Muscle of leg (tissue), 11 donors: ENCODE data around the gene PPP1R2. TPM values are rescaled to one million over a fixed set of nuclear protein-coding genes. Genes with fewer than 3 reads are reported as not detected.

Source experiments
- DNase-seq: peaks from one replicate; pipeline ENCODE4 v3.0.0; 2013
- H3K27ac ChIP-seq: one replicate; pipeline ENCODE4 v1.5.1; 2013; ENCODE audit warnings: mild to moderate bottlenecking, low read length, control low read depth
- H3K27me3 ChIP-seq: one replicate; pipeline ENCODE4 v1.6.1; 2013; ENCODE audit warnings: low read length; ENCODE audit not compliant: control insufficient read depth, insufficient read depth
- H3K36me3 ChIP-seq: one replicate; pipeline ENCODE4 v1.6.1; 2013; ENCODE audit warnings: low read length; ENCODE audit not compliant: control insufficient read depth, insufficient read depth
- H3K4me1 ChIP-seq: one replicate; pipeline ENCODE4 v1.6.1; 2013; ENCODE audit warnings: low read length; ENCODE audit not compliant: control insufficient read depth, insufficient read depth
- H3K4me3 ChIP-seq: one replicate; pipeline ENCODE4 v1.5.1; 2013; ENCODE audit warnings: low read length, control low read depth
- H3K9me3 ChIP-seq: replicated peaks from 2 replicates; pipeline ENCODE4 v1.6.1; 2013; ENCODE audit warnings: low read depth, low read length; ENCODE audit not compliant: control insufficient read depth
- WGBS: methylation state at CpG from one replicate; pipeline ENCODE4 v1.1.5; 2013; ENCODE audit warnings: missing lambda C conversion rate; ENCODE audit not compliant: insufficient coverage; 5-methylcytosine and 5-hydroxymethylcytosine counted together
- polyA plus RNA-seq, 8 donors: library from polyadenylated mRNA; unstranded; fragments of 120-200 nt; gene quantifications; one replicate each; pipeline versions ENCODE4 v1.2.1 to v1.2.3, GENCODE V29; 2013; ENCODE audit warnings: inconsistent platforms in 1 of 8, low replicate concordance in 1 of 8; ENCODE audit not compliant: insufficient read length in 8 of 8, insufficient read depth in 1 of 8
- total RNA-seq: library from RNA; stranded (reverse); fragments of 120-200 nt; gene quantifications from one replicate; pipeline ENCODE4 v1.2.4, GENCODE V29; 2013

The PPP1R2 gene
- total and polyA plus RNA-seq, 9 donors, result 29.0 to 40.6 (median 34.7) TPM

- no peaks in the 10 kb centered on the region for H3K36me3 ChIP-seq
- no peaks in the 10 kb centered on the region for H3K27me3 ChIP-seq
- no peaks in the 10 kb centered on the region for H3K9me3 ChIP-seq
- H3K27ac ChIP-seq, result no peak overlapping the region
- no peak overlapping the region for H3K4me3 ChIP-seq
- H3K4me1 ChIP-seq, result peaks cover 11% of the 10 kb centered on the region
- 95% methylated on average over 14 of the region's 15 CpGs for WGBS
- DNase-seq, result no peak
Observed at GRCh38 chr3:195554458-195554857, 11.3 kb upstream of the PPP1R2 start.

- no peak for DNase-seq
- Histone ChIP-seq H3K4me3 (no peak overlapping the region), H3K36me3 (no peaks in the 10 kb centered on the region), H3K27ac (no peak overlapping the region), H3K27me3 (no peaks in the 10 kb centered on the region), H3K4me1 (peaks cover 8% of the 10 kb centered on the region), H3K9me3 (no peaks in the 10 kb centered on the region)
- 75% methylated on average over 7 of the region's 7 CpGs for WGBS
Observed at GRCh38 chr3:195553268-195553667, 10.1 kb upstream of the PPP1R2 start.

GRCh38 chr3:195551381-195551978 lies 8.4 kb upstream of the PPP1R2 start:
- DNase-seq, result peak; percentile 68
- no peaks in the 10 kb centered on the region for H3K36me3 ChIP-seq
- no peaks in the 10 kb centered on the region for H3K9me3 ChIP-seq
- peak overlapping the region; percentile 35 for H3K27ac ChIP-seq
- H3K27me3 ChIP-seq, result no peaks in the 10 kb centered on the region
- H3K4me3 ChIP-seq, result no peak overlapping the region
- peaks cover 8% of the 10 kb centered on the region for H3K4me1 ChIP-seq
- 56% methylated on average over 6 of the region's 7 CpGs for WGBS

GRCh38 chr3:195550723-195551122 lies 7.6 kb upstream of the PPP1R2 start:
- peak; percentile 53 for DNase-seq
- peaks cover 12% of the 10 kb centered on the region for H3K4me1 ChIP-seq
- peaks cover 2% of the 10 kb centered on the region for H3K27me3 ChIP-seq
- WGBS, result 28% methylated on average over 2 of the region's 4 CpGs
- H3K27ac ChIP-seq, result no peak overlapping the region
- no peaks in the 10 kb centered on the region for H3K9me3 ChIP-seq
- H3K4me3 ChIP-seq, result no peak overlapping the region
- H3K36me3 ChIP-seq, result no peaks in the 10 kb centered on the region

- no peaks in the 10 kb centered on the region for H3K9me3 ChIP-seq
- no peak overlapping the region for H3K27ac ChIP-seq
Observed at GRCh38 chr3:195549931-195550519, 6.9 kb upstream of the PPP1R2 start.

GRCh38 chr3:195548987-195549386 lies 5.9 kb upstream of the PPP1R2 start:
- H3K27ac ChIP-seq, result no peak overlapping the region
- WGBS, result no CpG with 5 or more reads among the region's 2 CpGs
- no peaks in the 10 kb centered on the region for H3K36me3 ChIP-seq
- peaks cover 12% of the 10 kb centered on the region for H3K27me3 ChIP-seq
- peaks cover 19% of the 10 kb centered on the region for H3K4me1 ChIP-seq
- H3K4me3 ChIP-seq, result no peak overlapping the region
- H3K9me3 ChIP-seq, result no peaks in the 10 kb centered on the region
- DNase-seq, result no peak

More at GRCh38 chr3:195549931-195550519, 6.9 kb upstream of the PPP1R2 start:
- WGBS, result 44% methylated on average over 5 of the region's 9 CpGs
- peaks cover 12% of the 10 kb centered on the region for H3K4me1 ChIP-seq
- H3K4me3 ChIP-seq, result no peak overlapping the region
- DNase-seq, result peak; percentile 17
- H3K27me3 ChIP-seq, result peaks cover 2% of the 10 kb centered on the region
- no peaks in the 10 kb centered on the region for H3K36me3 ChIP-seq

- H3K36me3 ChIP-seq, result no peaks in the 10 kb centered on the region
- H3K27me3 ChIP-seq, result peaks cover 16% of the 10 kb centered on the region
- no peak overlapping the region for H3K27ac ChIP-seq
- H3K9me3 ChIP-seq, result no peaks in the 10 kb centered on the region
- no peak overlapping the region for H3K4me3 ChIP-seq
- peaks cover 23% of the 10 kb centered on the region for H3K4me1 ChIP-seq
- DNase-seq, result no peak
Observed at GRCh38 chr3:195548501-195548900, 5.4 kb upstream of the PPP1R2 start.

GRCh38 chr3:195548006-195548405 lies 4.9 kb upstream of the PPP1R2 start:
- H3K27me3 ChIP-seq, result peaks cover 16% of the 10 kb centered on the region
- H3K27ac ChIP-seq, result no peak overlapping the region
- WGBS, result 61% methylated on average over 6 of the region's 8 CpGs
- no peaks in the 10 kb centered on the region for H3K9me3 ChIP-seq
- peaks cover 23% of the 10 kb centered on the region for H3K4me1 ChIP-seq
- no peaks in the 10 kb centered on the region for H3K36me3 ChIP-seq
- no peak overlapping the region for H3K4me3 ChIP-seq
- DNase-seq, result no peak

- DNase-seq, result peak; percentile 23
- Histone ChIP-seq H3K27me3 (peaks cover 16% of the 10 kb centered on the region), H3K27ac (no peak overlapping the region), H3K36me3 (no peaks in the 10 kb centered on the region), H3K4me1 (peaks cover 24% of the 10 kb centered on the region), H3K4me3 (no peak overlapping the region), H3K9me3 (no peaks in the 10 kb centered on the region)
- 40% methylated on average over 1 of the region's 4 CpGs for WGBS
Observed at GRCh38 chr3:195546130-195546560, 3.0 kb upstream of the PPP1R2 start.

- H3K36me3 ChIP-seq, result peaks cover 3% of the 10 kb centered on the region
- no peak overlapping the region for H3K4me3 ChIP-seq
- H3K4me1 ChIP-seq, result peaks cover 28% of the 10 kb centered on the region
- H3K9me3 ChIP-seq, result no peaks in the 10 kb centered on the region
- peak; percentile 41 for DNase-seq
- peak overlapping the region; percentile 30 for H3K27ac ChIP-seq
- WGBS, result no CpG with 5 or more reads among the region's 3 CpGs
- H3K27me3 ChIP-seq, result peaks cover 16% of the 10 kb centered on the region
Observed at GRCh38 chr3:195544634-195545033, 1.5 kb upstream of the PPP1R2 start.

GRCh38 chr3:195544230-195544536 lies 1.1 kb upstream of the PPP1R2 start:
- H3K36me3 ChIP-seq, result peaks cover 3% of the 10 kb centered on the region
- DNase-seq, result peak; percentile 11
- H3K4me3 ChIP-seq, result no peak overlapping the region
- H3K27me3 ChIP-seq, result peaks cover 16% of the 10 kb centered on the region
- WGBS, result no CpG with 5 or more reads among the region's 4 CpGs
- H3K9me3 ChIP-seq, result no peaks in the 10 kb centered on the region
- H3K27ac ChIP-seq, result peak overlapping the region; percentile 79
- H3K4me1 ChIP-seq, result peaks cover 28% of the 10 kb centered on the region
